ENCODE data around the gene KRT80. TPM values are rescaled to one million over a fixed set of nuclear protein-coding genes. Genes with fewer than 3 reads are reported as not detected.
A peak's percentile ranks its signal among the peaks of the same experiment; 100 is the strongest.

Gene KRT80
- total RNA-seq, 1 donor from 2014 or later = 8.6 TPM

DNA sequence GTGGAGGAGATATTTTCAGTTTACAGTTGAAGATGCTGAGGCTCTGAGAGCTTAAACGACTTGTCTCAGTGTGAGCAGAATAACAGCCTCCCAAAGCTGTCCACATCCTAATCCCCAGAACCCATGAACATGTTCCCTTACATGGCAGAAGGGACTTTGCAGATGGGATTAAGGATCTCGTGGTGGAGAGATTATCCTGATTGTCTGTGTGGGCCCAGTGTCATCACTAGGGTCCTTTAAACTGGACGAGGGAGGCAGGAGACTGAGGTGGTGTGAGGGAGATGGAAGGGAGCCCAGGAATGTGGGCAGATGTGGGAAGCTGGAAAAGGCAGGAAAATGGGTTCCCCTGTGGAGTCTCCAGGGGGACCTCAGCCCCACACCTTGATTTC, 9.6 kb upstream of the KRT80 start:
- Histone ChIP-seq H3K27me3 (no peaks in the 10 kb centered on the region), H3K4me3 (no peak overlapping the region), H3K9me3 (no peaks in the 10 kb centered on the region), H3K27ac (no peak overlapping the region), H3K4me1 (peaks cover 26% of the 10 kb centered on the region), H3K36me3 (no peaks in the 10 kb centered on the region)
- ATAC-seq = no peak
- DNase-seq = peak; percentile 17
- intact Hi-C loops (cut with DNase I) = no loop called here
- TF ChIP-seq, protein P1, sequence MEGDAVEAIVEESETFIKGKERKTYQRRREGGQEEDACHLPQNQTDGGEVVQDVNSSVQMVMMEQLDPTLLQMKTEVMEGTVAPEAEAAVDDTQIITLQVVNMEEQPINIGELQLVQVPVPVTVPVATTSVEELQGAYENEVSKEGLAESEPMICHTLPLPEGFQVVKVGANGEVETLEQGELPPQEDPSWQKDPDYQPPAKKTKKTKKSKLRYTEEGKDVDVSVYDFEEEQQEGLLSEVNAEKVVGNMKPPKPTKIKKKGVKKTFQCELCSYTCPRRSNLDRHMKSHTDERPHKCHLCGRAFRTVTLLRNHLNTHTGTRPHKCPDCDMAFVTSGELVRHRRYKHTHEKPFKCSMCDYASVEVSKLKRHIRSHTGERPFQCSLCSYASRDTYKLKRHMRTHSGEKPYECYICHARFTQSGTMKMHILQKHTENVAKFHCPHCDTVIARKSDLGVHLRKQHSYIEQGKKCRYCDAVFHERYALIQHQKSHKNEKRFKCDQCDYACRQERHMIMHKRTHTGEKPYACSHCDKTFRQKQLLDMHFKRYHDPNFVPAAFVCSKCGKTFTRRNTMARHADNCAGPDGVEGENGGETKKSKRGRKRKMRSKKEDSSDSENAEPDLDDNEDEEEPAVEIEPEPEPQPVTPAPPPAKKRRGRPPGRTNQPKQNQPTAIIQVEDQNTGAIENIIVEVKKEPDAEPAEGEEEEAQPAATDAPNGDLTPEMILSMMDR (IDR thresholded peaks at IDR 0.05) = no peak

DNA sequence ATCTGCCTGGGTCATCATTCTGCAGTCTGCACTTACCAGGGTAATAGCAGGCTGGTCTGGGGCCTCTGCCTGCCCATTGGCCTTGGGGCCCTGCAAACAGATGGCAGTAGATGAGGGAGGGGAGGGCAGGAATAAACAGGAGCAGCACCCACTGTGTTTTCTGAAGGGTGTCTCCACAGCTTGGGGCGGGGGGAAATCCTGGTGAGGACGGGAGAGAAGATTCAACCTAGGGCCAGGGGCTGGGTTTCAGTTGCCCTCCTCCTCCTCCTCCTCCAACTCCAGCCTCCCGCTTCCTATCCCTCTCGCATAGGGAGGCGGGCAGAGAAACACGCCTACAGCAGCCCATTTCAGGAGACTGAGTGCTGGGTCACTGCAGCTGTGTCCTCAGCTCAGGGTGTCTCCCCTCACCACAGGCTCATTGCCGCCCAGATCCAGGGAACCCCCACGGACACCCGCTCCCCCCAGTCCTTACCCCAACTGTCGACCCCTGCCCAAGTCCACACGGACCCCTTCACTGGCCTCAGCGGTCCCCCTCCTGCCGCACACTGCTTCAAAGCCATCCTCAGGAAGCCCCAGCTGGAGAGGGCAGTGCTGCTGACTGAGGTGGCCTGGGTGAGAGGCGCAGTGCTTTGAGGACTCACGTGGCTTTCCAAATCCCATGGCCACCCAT, 9.1 kb upstream of the KRT80 start:
- TF ChIP-seq, protein P1 (IDR thresholded peaks at IDR 0.05) = no peak
- Histone ChIP-seq H3K36me3 (no peaks in the 10 kb centered on the region), H3K4me3 (no peak overlapping the region), H3K9me3 (no peaks in the 10 kb centered on the region), H3K27ac (no peak overlapping the region), H3K4me1 (peaks cover 26% of the 10 kb centered on the region), H3K27me3 (no peaks in the 10 kb centered on the region)
- ATAC-seq (no peak), DNase-seq (peak; percentile 56)
- intact Hi-C loops (cut with DNase I) = no loop called here

DNA sequence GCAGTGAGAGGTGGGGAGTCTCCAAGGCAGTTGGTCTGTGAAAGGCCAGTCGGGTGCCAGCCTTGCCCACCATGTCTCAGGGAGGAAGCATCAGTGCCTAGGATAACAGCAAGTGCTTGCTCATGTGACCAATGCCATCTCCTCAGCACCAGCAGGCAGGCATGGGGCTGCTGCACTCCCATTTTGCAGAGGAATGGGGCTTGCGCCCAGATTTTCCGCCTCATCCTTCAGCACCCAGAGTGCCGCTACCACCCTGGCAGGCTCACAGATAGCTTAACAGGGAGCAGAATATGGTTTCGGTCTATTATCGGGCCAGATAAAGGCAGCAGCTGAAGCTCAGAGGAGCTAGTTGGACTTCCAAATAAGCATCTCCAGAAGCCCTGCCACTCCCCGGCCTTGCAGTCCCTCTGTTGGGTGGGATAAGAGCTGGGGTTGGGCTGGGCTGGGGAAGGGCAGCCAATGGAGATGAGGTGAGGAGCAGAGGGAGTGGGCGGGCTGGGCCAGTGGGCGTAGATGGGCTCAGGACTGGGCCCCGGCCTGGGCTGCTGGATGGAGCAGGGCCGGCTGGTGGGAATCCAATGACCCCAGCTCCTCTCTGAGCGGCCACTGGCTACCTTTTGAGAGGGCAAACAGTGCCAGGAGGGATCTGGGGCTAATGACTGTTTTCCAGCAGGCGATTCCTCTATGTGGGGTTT, 8.4 kb upstream of the KRT80 start:
- TF ChIP-seq, protein P1 (IDR thresholded peaks at IDR 0.05) = no peak
- Histone ChIP-seq H3K27ac (no peak overlapping the region), H3K4me3 (no peak overlapping the region), H3K9me3 (no peaks in the 10 kb centered on the region), H3K36me3 (no peaks in the 10 kb centered on the region), H3K27me3 (no peaks in the 10 kb centered on the region), H3K4me1 (peaks cover 26% of the 10 kb centered on the region)
- intact Hi-C loops (cut with DNase I) = no loop called here
- DNase-seq (peak; percentile 54), ATAC-seq (no peak)

DNA sequence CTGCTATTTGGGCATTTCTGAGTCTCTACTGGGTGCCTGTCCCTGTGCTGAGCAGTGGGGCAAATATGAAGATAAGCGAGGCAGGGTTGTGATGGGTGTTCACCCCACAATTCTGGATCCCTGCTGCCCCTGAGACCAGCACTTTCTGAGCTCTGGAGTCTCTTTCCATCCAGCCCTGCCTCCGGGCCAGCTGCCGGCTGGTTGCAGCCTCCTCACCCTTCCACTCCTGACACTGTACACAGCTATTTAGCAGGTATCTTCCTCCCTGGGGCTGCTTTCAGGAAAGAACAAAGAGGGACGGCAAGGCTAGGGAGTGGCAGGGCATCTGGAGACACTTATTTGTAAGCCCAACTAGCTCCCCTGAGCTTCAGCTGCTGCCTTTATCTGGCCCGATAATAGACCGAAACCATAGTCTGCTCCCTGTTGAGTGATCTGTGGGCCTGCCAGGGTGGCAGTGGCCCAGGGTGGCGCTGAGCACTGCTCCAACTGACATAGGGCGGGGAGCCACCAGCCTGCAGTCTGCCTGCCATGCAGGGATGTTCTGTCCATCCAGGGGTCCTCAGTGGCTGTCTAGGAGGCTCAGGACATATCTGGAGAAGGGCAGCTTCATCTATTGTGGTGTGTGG, 7.6 kb upstream of the KRT80 start:
- intact Hi-C loops (cut with DNase I) = no loop called here

DNA sequence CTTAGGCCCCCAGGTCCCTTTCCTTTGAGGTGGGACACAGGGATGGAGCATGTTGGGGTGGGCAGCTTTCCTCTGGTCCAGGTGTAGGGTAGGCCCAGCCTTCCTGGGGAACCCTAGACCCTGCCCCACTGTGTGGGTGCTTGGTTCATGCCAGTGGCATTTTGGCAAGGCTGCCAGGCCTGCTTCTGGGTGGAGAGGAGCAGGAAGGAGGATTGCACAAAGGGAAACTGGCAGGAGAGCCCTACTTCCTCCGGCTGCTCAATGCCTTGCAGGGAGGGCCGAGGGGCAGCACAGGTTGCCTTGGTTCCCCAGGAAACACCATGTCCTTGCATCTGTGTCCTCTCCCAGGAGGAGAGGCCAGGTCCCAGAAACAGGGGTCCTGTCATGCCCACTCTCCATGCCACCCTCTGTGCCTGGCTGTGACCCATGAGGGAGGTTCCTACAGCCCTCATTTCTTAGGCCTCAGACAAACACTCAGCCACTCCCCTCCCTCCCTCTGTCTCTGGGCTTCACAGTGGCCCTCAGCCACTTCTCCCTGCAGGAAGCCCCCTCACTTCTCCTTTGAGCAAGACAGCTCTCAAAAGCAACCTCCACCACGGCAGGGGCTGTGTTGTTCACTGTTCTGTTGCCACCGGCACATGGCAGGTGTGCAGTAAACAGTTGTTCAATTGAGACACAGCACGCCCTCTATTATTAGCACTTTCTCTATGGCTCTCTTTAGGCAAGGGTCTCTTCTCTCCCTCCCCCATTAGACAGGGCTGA, 6.8 kb upstream of the KRT80 start:
- Histone ChIP-seq H3K4me1 (peaks cover 35% of the 10 kb centered on the region), H3K27ac (peak overlapping the region; percentile 78)

More for the DNA sequence above, 7.6 kb upstream of the KRT80 start:
- Histone ChIP-seq H3K27me3 (no peaks in the 10 kb centered on the region), H3K4me3 (no peak overlapping the region), H3K36me3 (no peaks in the 10 kb centered on the region), H3K27ac (peak overlapping the region; percentile 78), H3K9me3 (no peaks in the 10 kb centered on the region), H3K4me1 (peaks cover 32% of the 10 kb centered on the region)
- TF ChIP-seq, protein P1 (IDR thresholded peaks at IDR 0.05) = no peak
- ATAC-seq (no peak), DNase-seq (no peak)

More for the DNA sequence above, 6.8 kb upstream of the KRT80 start:
- TF ChIP-seq, protein P1 (IDR thresholded peaks at IDR 0.05) = no peak
- Histone ChIP-seq H3K27me3 (no peaks in the 10 kb centered on the region), H3K9me3 (no peaks in the 10 kb centered on the region), H3K36me3 (no peaks in the 10 kb centered on the region), H3K4me3 (no peak overlapping the region)
- peak; percentile 53 for ATAC-seq
- DNase-seq = peak; percentile 78
- intact Hi-C loops (cut with DNase I) = no loop called here

Measured in upper lobe of right lung (tissue), 1 donor.